SK-N-MC (cell line): Measurements from ENCODE around the gene GGCT.
"Not testable (repeated sequence)": the region's sequence is repeated elsewhere in the genome, so short reads cannot be mapped to it uniquely, and the experiment has no call there.

Experiments
- DNase-seq: peaks from one replicate; pipeline ENCODE4 v3.0.0-alpha.2; 2011; ENCODE audit warnings: low read depth, low spot score
- H3K27ac ChIP-seq: fragments of 200-600 bp; sonication (generic); 2 replicates; pipeline ENCODE4 v1.5.1; 2016; ENCODE audit warnings: mixed run types
- H3K36me3 ChIP-seq: fragments of 200-600 bp; sonication (generic); 2 replicates; pipeline ENCODE4 v1.6.1; 2017; ENCODE audit warnings: antibody characterized with exemption, low read length, mixed read lengths; ENCODE audit not compliant: insufficient read depth
- H3K4me3 ChIP-seq: fragments of 200-600 bp; sonication (generic); 2 replicates; pipeline ENCODE4 v1.5.1; 2016
- H3K9ac ChIP-seq: fragments of 200-600 bp; sonication (generic); 2 replicates; pipeline ENCODE4 v1.8.0; 2017; ENCODE audit warnings: mixed run types, mixed read lengths; ENCODE audit not compliant: insufficient read length
- H3K9me3 ChIP-seq: fragments of 200-600 bp; sonication (generic); 2 replicates; pipeline ENCODE4 v1.6.1; 2017; ENCODE audit warnings: low read depth, mild to moderate bottlenecking, antibody characterized with exemption, low read length, moderate library complexity, mixed read lengths
- EZH2 ChIP-seq: fragments of 200-600 bp; sonication (generic); IDR thresholded peaks from one replicate; pipeline ENCODE4 v1.6.1; 2017; ENCODE audit warnings: antibody characterized with exemption
- FOXP2 ChIP-seq: optimal IDR thresholded peaks from 2 replicates; pipeline ENCODE3; 2011; ENCODE audit warnings: mild to moderate bottlenecking, moderate library complexity; ENCODE audit not compliant: insufficient read depth; ENCODE audit errors: extremely low read length, control extremely low read depth
- POLR2AphosphoS5 ChIP-seq: IDR thresholded peaks from 2 replicates; pipeline ENCODE4 v1.6.1; 2012; ENCODE audit warnings: mild to moderate bottlenecking, low read depth, low read length, borderline replicate concordance

The GGCT gene

DNA sequence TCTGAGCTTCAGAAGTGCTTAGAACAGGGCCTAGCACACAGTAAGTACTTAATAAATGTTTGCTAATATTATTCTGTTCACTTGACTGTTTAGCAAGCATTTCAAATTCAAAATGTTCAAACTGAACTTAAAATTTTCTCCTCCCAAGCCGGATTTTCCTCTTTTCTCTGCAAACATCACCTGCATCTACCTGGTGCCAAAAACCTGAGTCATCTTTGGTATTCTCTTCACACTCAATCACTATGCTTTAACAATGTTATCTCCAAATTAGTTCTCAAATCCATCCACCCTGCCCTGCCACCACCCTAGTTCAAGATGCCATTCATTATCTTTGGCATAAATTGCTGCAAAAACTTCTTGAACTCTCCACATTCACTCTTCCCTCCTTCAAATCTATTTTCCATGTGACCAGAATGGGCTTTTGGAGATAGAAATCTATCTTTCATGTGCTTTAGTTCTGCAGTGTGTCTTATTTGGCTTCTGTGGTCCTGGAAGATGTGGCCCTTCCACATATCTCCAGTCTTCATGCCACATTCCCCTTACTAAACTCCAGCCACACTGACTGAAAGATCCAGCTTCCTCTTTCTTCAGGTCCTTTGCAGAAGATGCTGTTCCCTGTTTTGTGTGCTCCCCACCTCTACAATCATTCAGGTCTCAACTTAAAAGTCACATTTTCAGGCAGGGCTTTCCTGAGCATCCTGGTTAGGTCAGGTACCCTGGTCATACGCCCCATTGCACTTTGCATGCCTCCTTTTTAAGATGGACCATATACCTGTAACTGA is 2.0 kb downstream of the GGCT start:
- DNase-seq: no peak
- Histone ChIP-seq H3K4me3 (peak overlapping the region; percentile 86), H3K36me3 (peaks cover 27% of the 10 kb centered on the region)

GRCh38 chr7:30501264-30501663 is 3.4 kb downstream of the GGCT start:
- no peak overlapping the region for H3K9ac ChIP-seq
- no peak for DNase-seq
- H3K27ac ChIP-seq: no peak overlapping the region
- TF ChIP-seq POLR2AphosphoS5: no peak
- no peak for TF ChIP-seq EZH2
- TF ChIP-seq FOXP2: no peak
- peaks cover 39% of the 10 kb centered on the region for H3K36me3 ChIP-seq
- no peaks in the 10 kb centered on the region for H3K9me3 ChIP-seq
- H3K4me3 ChIP-seq: no peak overlapping the region

More for the DNA sequence above, 2.0 kb downstream of the GGCT start:
- Histone ChIP-seq H3K9me3 (no peaks in the 10 kb centered on the region), H3K27ac (no peak overlapping the region), H3K9ac (no peak overlapping the region)
- TF ChIP-seq POLR2AphosphoS5: no peak

DNA sequence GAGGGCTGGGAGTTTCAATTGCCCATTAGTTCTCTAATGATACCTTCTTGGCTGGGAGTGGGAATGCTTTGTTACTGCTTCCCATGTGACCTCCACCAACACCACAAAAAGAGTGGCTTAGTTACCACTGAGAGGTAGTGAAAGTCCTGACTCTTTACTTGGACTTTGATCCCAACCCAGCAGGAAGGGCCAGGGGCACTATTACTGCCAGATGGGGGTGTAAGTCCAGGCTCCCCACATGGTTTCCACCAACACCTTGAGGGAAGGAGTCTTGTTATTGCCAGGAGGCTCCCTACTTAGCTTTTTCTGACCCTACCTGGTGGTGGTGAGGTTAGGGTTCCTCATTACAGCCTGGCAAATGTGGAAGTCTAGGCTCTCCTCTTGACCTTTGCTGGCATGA is 11.4 kb downstream of the GGCT start:
- no peaks in the 10 kb centered on the region for H3K9me3 ChIP-seq
- no peak overlapping the region for H3K4me3 ChIP-seq
- H3K27ac ChIP-seq: no peak overlapping the region
- no peak for DNase-seq
- no peak overlapping the region for H3K9ac ChIP-seq
- peaks cover 21% of the 10 kb centered on the region for H3K36me3 ChIP-seq
- TF ChIP-seq POLR2AphosphoS5 (no peak), FOXP2 (no peak), EZH2 (no peak)

DNA sequence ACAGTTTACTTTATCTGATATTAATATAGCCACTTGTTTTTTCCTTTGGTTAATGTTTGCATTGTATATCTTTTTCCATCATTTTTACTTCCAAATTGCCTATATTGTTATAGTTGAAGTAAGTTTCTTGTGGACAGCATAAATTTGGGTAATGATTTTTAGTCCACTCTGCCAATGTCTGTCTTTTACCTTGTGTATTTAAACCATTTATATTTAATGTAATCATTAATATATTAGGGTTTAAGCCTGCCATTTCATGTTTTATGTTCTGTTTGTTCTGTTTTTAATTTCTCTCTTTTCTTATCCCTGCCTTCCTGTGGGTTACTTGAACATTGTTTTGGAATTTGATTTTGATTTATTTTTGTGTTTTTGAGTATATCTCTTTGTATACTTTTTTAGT is 13.2 kb downstream of the GGCT start:
- no peak for DNase-seq
- Histone ChIP-seq H3K9ac (no peak overlapping the region), H3K27ac (no peak overlapping the region), H3K36me3 (peaks cover 9% of the 10 kb centered on the region), H3K4me3 (no peak overlapping the region), H3K9me3 (no peaks in the 10 kb centered on the region)
- TF ChIP-seq FOXP2: no peak
- no peak for TF ChIP-seq POLR2AphosphoS5
- TF ChIP-seq EZH2: no peak

DNA sequence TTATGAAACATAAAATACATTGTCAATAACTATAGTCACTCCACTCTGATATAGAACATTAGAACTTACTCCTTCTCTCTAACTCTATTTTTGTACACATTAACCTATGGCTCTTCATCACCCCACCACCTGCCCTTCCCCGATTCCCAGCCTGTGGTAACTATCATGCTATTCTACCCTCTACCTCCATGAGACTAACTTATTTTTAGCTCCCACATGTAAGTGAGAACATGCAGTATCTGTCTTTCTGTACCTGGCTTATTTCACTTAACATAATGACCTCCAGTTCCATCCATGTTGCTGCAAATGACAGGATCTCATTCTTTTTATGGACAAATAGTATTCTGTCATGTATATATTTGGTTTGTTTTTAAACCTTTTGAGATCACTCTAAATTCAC is 17.3 kb downstream of the GGCT start:
- no peak overlapping the region for H3K4me3 ChIP-seq
- no peaks in the 10 kb centered on the region for H3K9me3 ChIP-seq
- no peak for DNase-seq
- TF ChIP-seq EZH2: no peak
- H3K36me3 ChIP-seq: no peaks in the 10 kb centered on the region
- H3K27ac ChIP-seq: no peak overlapping the region
- no peak overlapping the region for H3K9ac ChIP-seq

DNA sequence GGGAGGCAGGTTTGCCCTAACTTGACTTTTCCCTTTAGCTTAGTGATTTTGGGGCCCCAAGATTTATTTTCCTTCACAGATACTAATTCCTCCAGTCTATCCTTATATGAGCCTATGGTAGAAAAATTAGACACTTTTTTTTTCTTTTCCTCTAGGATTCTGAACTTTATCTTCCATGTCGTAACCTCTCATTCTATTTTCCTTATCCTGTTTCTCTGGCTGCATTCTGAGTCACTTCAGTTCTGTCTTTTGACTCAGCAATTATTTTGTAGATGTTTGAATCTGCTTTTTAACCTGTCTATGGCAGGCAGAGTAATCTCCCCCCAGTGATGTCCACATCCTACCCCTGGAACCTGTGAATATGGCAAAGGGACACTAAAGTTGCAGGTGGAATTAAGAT is 19.0 kb downstream of the GGCT start:
- no peak overlapping the region for H3K4me3 ChIP-seq
- H3K27ac ChIP-seq: no peak overlapping the region
- TF ChIP-seq POLR2AphosphoS5: no peak
- TF ChIP-seq FOXP2: no peak
- TF ChIP-seq EZH2: no peak

GRCh38 chr7:30481416-30481815 is 23.2 kb downstream of the GGCT start:
- DNase-seq, H3K36me3 ChIP-seq, H3K9me3 ChIP-seq, H3K4me3 ChIP-seq, H3K9ac ChIP-seq, H3K27ac ChIP-seq: not testable (repeated sequence)

More for the DNA sequence above, 19.0 kb downstream of the GGCT start:
- Histone ChIP-seq H3K9me3 (no peaks in the 10 kb centered on the region), H3K9ac (no peak overlapping the region), H3K36me3 (no peaks in the 10 kb centered on the region)
- DNase-seq: no peak

GRCh38 chr7:30479202-30480120 is 25.2 kb downstream of the GGCT start:
- no peaks in the 10 kb centered on the region for H3K36me3 ChIP-seq
- H3K9ac ChIP-seq: peak overlapping the region; percentile 86
- H3K27ac ChIP-seq: no peak overlapping the region
- TF ChIP-seq POLR2AphosphoS5: no peak
- no peak for TF ChIP-seq EZH2
- TF ChIP-seq FOXP2: no peak
- peak overlapping the region; percentile 98 for H3K4me3 ChIP-seq
- no peaks in the 10 kb centered on the region for H3K9me3 ChIP-seq
- no peak for DNase-seq
